Keratinocyte (primary cell): ENCODE data around the gene RSPH9. TPM values are rescaled to one million over a fixed set of nuclear protein-coding genes. Genes with fewer than 3 reads are reported as not detected.

Experiments
- DNase-seq: peaks from one replicate; pipeline ENCODE4 v3.0.0-alpha.2; 2011; ENCODE audit warnings: low read depth, missing footprints, low spot score
- FAIRE-seq: peaks from 2 replicates; lab custom pipeline; 2011; peaks lifted over from hg19 to GRCh38; lab: Jason Lieb, UNC
- H2AFZ ChIP-seq: 2 replicates; pipeline ENCODE4 v1.6.0; 2012; ENCODE audit warnings: low read length, control low read depth, inconsistent platforms; ENCODE audit not compliant: control insufficient read depth
- H3K27ac ChIP-seq: 2 replicates; pipeline ENCODE4 v1.5.1; 2011; ENCODE audit warnings: low read length; ENCODE audit not compliant: control insufficient read depth, insufficient read depth
- H3K27me3 ChIP-seq: 3 replicates; pipeline ENCODE4 v1.6.0; 2011; ENCODE audit warnings: low read length; ENCODE audit not compliant: control insufficient read depth, insufficient read depth; ENCODE audit errors: extremely low read depth
- H3K36me3 ChIP-seq, 2 experiments: 2 replicates in 1 of 2; 3 replicates in 1 of 2; pipeline ENCODE4 v1.5.1; 2011; ENCODE audit warnings: low read length in 2 of 2, mild to moderate bottlenecking in 1 of 2; ENCODE audit not compliant: control insufficient read depth in 2 of 2, insufficient read depth in 2 of 2; ENCODE audit errors: extremely low read depth in 1 of 2
- H3K4me1 ChIP-seq: 3 replicates; pipeline ENCODE4 v1.5.1; 2011; ENCODE audit warnings: low read length; ENCODE audit not compliant: control insufficient read depth, insufficient read depth; ENCODE audit errors: extremely low read depth
- H3K4me2 ChIP-seq: 3 replicates; pipeline ENCODE4 v1.6.0; 2011; ENCODE audit warnings: low read depth, low read length; ENCODE audit not compliant: control insufficient read depth, insufficient read depth; ENCODE audit errors: extremely low read depth
- H3K4me3 ChIP-seq, 3 experiments: fragments of 200-600 bp in 1 of 3; sonication (generic) in 1 of 3; 2 replicates in 2 of 3; 3 replicates in 1 of 3; pipeline ENCODE4 v1.5.1; 2011 to 2016; ENCODE audit warnings: low read length in 3 of 3, mild to moderate bottlenecking in 3 of 3, control low read depth in 2 of 3, inconsistent platforms in 1 of 3, low read depth in 1 of 3, mixed read lengths in 1 of 3, mixed run types in 1 of 3, moderate library complexity in 1 of 3; ENCODE audit not compliant: control insufficient read depth in 2 of 3, insufficient read depth in 2 of 3; ENCODE audit errors: extremely low read depth in 1 of 3
- H3K79me2 ChIP-seq: 2 replicates; pipeline ENCODE4 v1.6.0; 2012; ENCODE audit warnings: low read length; ENCODE audit not compliant: control insufficient read depth, insufficient read depth
- H3K9ac ChIP-seq: 3 replicates; pipeline ENCODE4 v1.6.0; 2011; ENCODE audit warnings: low read length; ENCODE audit not compliant: control insufficient read depth, insufficient read depth; ENCODE audit errors: extremely low read depth
- H3K9me1 ChIP-seq: 3 replicates; pipeline ENCODE4 v1.6.0; 2011; ENCODE audit warnings: low read length; ENCODE audit not compliant: control insufficient read depth, insufficient read depth; ENCODE audit errors: extremely low read depth
- H3K9me3 ChIP-seq: 2 replicates; pipeline ENCODE4 v1.5.1; 2012; ENCODE audit warnings: low read depth, low read length; ENCODE audit not compliant: control insufficient read depth
- H4K20me1 ChIP-seq: 3 replicates; pipeline ENCODE4 v1.6.0; 2011; ENCODE audit warnings: low read length; ENCODE audit not compliant: control insufficient read depth, insufficient read depth; ENCODE audit errors: extremely low read depth
- EZH2 ChIP-seq: IDR thresholded peaks from one replicate; pipeline ENCODE4 v1.6.1; 2012; ENCODE audit warnings: inconsistent platforms, mild to moderate bottlenecking, low read length, moderate library complexity
- dilution Hi-C: fragments of 300-500 bp; cut with MboI; formaldehyde crosslinking; loops from one replicate; pipeline ENCODE4 v1.7.0; 2020; ENCODE audit warnings: low sequenced_read_pairs; ENCODE audit not compliant: extremely low pct_ligation_motif_present
- polyA plus RNA-seq, 5 experiments: library from polyadenylated mRNA; depleted of rRNA in 3 of 5; stranded (reverse) in 3 of 5; stranded (forward) in 1 of 5; unstranded in 1 of 5; fragments of >200 nt; gene quantifications; 1 replicate in 1 of 5; 2 replicates in 3 of 5; 3 replicates in 1 of 5; pipeline versions ENCODE4 v1.2.1 to v1.2.3, GENCODE V29; 2011 to 2012; ENCODE audit warnings: missing spikeins in 2 of 5, low read depth in 1 of 5, low replicate concordance in 1 of 5
- TF ChIP-seq, protein P1 (sequence below), 3 experiments: IDR thresholded peaks in 1 of 3; conservative IDR thresholded peaks in 1 of 3; optimal IDR thresholded peaks in 1 of 3; 2 replicates in 2 of 3; 3 replicates in 1 of 3; pipeline versions ENCODE3 to v1.5.1; 2011; ENCODE audit warnings: low read length in 3 of 3, mild to moderate bottlenecking in 3 of 3, moderate library complexity in 2 of 3, control low read depth in 1 of 3, inconsistent platforms in 1 of 3; ENCODE audit not compliant: insufficient read depth in 2 of 3; ENCODE audit errors: extremely low read depth in 1 of 3

The RSPH9 gene
- polyA plus RNA-seq, 1 donor (not counting 4 experiments of a cell fraction or from before 2014, with no cell fraction given) = not detected

DNA sequence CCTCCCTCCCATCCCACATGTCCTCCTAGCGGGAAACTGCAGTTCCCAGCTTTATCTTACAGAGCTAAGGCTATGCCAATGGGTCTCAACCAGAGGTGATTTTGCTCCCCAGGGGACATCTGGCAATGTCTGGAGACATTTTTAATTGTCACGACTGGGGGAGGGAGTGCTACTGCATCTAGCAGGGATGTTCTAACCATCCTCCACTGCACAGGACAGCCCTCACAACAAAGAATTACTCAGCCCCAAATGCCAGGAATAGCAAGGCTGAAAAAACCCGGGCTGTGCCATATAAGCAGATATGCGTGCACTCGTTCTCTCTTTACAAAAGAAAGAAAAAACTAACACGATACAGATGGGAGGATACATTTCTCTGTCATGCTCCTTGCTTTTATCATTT lies 34.2 kb downstream of the RSPH9 start:
- Histone ChIP-seq H4K20me1 (no peaks in the 10 kb centered on the region), H3K4me2 (no peak overlapping the region), H3K27me3 (no peaks in the 10 kb centered on the region), H3K9me1 (peaks cover 2% of the 10 kb centered on the region), H3K9ac (no peak overlapping the region), H3K79me2 (peaks cover 26% of the 10 kb centered on the region), H3K4me3 (no peak overlapping the region), H2AFZ (no peak overlapping the region), H3K9me3 (no peaks in the 10 kb centered on the region), H3K4me1 (no peaks in the 10 kb centered on the region), H3K27ac (no peak overlapping the region), H3K36me3 (peaks cover 22 to 59% of the 10 kb centered on the region in 2 experiments)
- FAIRE-seq (no peak), DNase-seq (no peak)
- TF ChIP-seq, protein P1, sequence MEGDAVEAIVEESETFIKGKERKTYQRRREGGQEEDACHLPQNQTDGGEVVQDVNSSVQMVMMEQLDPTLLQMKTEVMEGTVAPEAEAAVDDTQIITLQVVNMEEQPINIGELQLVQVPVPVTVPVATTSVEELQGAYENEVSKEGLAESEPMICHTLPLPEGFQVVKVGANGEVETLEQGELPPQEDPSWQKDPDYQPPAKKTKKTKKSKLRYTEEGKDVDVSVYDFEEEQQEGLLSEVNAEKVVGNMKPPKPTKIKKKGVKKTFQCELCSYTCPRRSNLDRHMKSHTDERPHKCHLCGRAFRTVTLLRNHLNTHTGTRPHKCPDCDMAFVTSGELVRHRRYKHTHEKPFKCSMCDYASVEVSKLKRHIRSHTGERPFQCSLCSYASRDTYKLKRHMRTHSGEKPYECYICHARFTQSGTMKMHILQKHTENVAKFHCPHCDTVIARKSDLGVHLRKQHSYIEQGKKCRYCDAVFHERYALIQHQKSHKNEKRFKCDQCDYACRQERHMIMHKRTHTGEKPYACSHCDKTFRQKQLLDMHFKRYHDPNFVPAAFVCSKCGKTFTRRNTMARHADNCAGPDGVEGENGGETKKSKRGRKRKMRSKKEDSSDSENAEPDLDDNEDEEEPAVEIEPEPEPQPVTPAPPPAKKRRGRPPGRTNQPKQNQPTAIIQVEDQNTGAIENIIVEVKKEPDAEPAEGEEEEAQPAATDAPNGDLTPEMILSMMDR (optimal IDR thresholded peaks at IDR 0.05 in 1 of 3, IDR thresholded peaks at IDR 0.05 in 1 of 3, conservative IDR thresholded peaks at IDR 0.05 in 1 of 3; ENCODE audit: extremely low read depth in 1 of 3, insufficient read depth in 2 of 3, low read length in 3 of 3) = no peak
- dilution Hi-C loops = no loop called here

DNA sequence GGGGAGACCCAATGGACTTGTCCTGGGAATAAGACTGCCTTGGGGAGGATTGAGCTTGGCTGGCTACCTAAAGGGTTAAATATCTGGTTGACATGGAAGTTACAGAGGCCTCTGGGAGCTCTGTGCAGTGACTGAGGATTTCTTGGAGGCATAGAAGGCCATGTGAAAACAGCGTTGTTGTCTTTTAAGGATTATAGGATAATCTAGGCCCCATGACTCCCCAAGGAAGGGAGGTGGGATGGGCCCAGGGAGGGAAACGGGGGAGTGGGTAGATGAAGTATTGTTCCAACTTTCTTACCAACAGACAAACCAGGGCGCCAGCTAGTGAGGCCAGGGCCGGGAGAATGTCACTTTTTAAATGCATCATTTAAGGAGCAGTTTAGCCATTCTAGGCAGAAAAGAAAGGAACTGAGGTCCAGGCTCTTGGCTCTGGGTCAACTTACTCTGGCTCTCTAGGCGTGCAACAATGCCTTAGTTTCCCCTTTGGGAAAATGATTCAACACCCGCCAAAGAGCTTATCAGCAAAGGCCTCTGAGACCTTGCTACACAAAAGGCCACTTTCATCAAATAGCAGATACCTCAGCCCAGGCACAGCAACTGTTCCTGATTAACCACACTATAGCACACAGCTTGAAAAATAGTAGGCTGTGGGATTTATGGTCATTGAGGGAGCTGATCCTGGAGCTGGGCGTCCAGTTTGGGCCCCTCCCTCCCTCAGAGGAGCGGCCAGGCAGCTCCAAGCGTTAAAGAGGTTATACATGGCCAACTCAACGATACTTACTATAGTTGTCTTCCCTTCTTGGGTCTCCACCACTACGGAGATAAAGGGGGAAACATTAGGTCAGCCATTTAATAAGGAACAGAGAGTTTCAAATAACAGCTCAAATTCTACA lies 35.7 kb downstream of the RSPH9 start:
- peaks cover 13 to 44% of the 10 kb centered on the region in 2 experiments for H3K36me3 ChIP-seq
- DNase-seq (no peak), FAIRE-seq (no peak)
- H3K4me1 ChIP-seq = no peaks in the 10 kb centered on the region
- dilution Hi-C loops = no loop called here
- H3K9me3 ChIP-seq = no peaks in the 10 kb centered on the region
- no peak overlapping the region for H3K9ac ChIP-seq
- H2AFZ ChIP-seq = no peak overlapping the region
- no peak overlapping the region for H3K27ac ChIP-seq
- H3K9me1 ChIP-seq = peaks cover 2% of the 10 kb centered on the region
- H3K4me3 ChIP-seq = no peak overlapping the region
- H3K4me2 ChIP-seq = no peak overlapping the region
- no peaks in the 10 kb centered on the region for H3K27me3 ChIP-seq
- H4K20me1 ChIP-seq = no peaks in the 10 kb centered on the region
- TF ChIP-seq, protein P1 (optimal IDR thresholded peaks at IDR 0.05 in 1 of 3, IDR thresholded peaks at IDR 0.05 in 1 of 3, conservative IDR thresholded peaks at IDR 0.05 in 1 of 3; ENCODE audit: extremely low read depth in 1 of 3, insufficient read depth in 2 of 3, low read length in 3 of 3) = no peak
- no peak for TF ChIP-seq EZH2
- peaks cover 40% of the 10 kb centered on the region for H3K79me2 ChIP-seq
